ENCODE data around the gene GADD45B. TPM values are rescaled to one million over a fixed set of nuclear protein-coding genes. Genes with fewer than 3 reads are reported as not detected.

Gene GADD45B
- total RNA-seq, 1 experiment from 2014 or later = 56.2 TPM

DNA sequence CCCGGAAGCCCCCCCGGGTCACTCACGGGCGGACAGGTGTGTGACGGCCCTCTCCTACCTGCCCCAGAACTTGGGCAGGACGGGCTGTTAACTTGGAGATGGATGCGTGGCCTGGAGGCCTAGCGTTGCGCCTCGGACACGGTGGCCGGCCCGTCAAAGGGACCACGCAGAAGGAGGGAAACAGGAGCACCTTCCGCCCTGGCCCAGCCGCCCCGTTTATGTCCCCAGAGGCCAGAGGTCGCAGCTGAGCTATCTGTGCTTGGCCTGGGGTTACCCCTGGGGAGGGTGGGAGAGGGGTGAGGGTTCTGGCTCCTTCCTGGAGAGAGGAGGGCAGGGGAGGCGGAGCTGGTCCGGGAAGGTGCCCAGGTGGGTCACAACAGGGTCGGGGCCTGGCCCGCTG is 35.6 kb downstream of the GADD45B start:
- CTCF ChIA-PET = interaction anchor here (0.6 kb wide), 2 partner anchors 13 to 107 kb away, joined by 3 to 4 read pairs; no protein-coding TSS in a partner anchor
- DNase-seq (ENCODE audit: low read depth, low spot score) = no peak
- BruUV-seq (replicated peaks) = no TSS peak
- Histone ChIP-seq H3K9me3 (ENCODE audit: control insufficient read depth, insufficient read depth, low read depth, low read length) (no peaks in the 10 kb centered on the region), H3K36me3 (ENCODE audit: control insufficient read depth, insufficient read depth, low read length) (no peaks in the 10 kb centered on the region), H3K27me3 (ENCODE audit: control insufficient read depth, insufficient read depth, low read length) (no peaks in the 10 kb centered on the region), H3K27ac (ENCODE audit: low read length) (no peak overlapping the region), H3K4me3 (ENCODE audit: low read depth in 2 of 2, low read length in 2 of 2) (no peak overlapping the region), H3K4me1 (ENCODE audit: control insufficient read depth, insufficient read depth, low read length) (peaks cover 3% of the 10 kb centered on the region; the same call in 1 of the 2 replicates)
- TF ChIP-seq SIN3A (IDR thresholded peaks at IDR 0.05; ENCODE audit: borderline replicate concordance, insufficient read depth, low read depth, low read length) = no peak
- TF ChIP-seq, protein P1, sequence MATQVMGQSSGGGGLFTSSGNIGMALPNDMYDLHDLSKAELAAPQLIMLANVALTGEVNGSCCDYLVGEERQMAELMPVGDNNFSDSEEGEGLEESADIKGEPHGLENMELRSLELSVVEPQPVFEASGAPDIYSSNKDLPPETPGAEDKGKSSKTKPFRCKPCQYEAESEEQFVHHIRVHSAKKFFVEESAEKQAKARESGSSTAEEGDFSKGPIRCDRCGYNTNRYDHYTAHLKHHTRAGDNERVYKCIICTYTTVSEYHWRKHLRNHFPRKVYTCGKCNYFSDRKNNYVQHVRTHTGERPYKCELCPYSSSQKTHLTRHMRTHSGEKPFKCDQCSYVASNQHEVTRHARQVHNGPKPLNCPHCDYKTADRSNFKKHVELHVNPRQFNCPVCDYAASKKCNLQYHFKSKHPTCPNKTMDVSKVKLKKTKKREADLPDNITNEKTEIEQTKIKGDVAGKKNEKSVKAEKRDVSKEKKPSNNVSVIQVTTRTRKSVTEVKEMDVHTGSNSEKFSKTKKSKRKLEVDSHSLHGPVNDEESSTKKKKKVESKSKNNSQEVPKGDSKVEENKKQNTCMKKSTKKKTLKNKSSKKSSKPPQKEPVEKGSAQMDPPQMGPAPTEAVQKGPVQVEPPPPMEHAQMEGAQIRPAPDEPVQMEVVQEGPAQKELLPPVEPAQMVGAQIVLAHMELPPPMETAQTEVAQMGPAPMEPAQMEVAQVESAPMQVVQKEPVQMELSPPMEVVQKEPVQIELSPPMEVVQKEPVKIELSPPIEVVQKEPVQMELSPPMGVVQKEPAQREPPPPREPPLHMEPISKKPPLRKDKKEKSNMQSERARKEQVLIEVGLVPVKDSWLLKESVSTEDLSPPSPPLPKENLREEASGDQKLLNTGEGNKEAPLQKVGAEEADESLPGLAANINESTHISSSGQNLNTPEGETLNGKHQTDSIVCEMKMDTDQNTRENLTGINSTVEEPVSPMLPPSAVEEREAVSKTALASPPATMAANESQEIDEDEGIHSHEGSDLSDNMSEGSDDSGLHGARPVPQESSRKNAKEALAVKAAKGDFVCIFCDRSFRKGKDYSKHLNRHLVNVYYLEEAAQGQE (IDR thresholded peaks at IDR 0.05; ENCODE audit: insufficient read depth in 1 of 2, low read depth in 2 of 2, low read length in 1 of 2) = no peak
- TF ChIP-seq, protein P2, sequence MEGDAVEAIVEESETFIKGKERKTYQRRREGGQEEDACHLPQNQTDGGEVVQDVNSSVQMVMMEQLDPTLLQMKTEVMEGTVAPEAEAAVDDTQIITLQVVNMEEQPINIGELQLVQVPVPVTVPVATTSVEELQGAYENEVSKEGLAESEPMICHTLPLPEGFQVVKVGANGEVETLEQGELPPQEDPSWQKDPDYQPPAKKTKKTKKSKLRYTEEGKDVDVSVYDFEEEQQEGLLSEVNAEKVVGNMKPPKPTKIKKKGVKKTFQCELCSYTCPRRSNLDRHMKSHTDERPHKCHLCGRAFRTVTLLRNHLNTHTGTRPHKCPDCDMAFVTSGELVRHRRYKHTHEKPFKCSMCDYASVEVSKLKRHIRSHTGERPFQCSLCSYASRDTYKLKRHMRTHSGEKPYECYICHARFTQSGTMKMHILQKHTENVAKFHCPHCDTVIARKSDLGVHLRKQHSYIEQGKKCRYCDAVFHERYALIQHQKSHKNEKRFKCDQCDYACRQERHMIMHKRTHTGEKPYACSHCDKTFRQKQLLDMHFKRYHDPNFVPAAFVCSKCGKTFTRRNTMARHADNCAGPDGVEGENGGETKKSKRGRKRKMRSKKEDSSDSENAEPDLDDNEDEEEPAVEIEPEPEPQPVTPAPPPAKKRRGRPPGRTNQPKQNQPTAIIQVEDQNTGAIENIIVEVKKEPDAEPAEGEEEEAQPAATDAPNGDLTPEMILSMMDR (IDR thresholded peaks at IDR 0.05) = no peak
- TF ChIP-seq TCF7L2 (IDR thresholded peaks at IDR 0.05; ENCODE audit: low read depth, low read length) = no peak
- TF ChIP-seq POLR2AphosphoS5 (IDR thresholded peaks at IDR 0.05; ENCODE audit: low read depth, low read length) = no peak
- intact Hi-C loops (cut with micrococcal nuclease; ENCODE audit: unreplicated experiment) = no loop called here
- in situ Hi-C loops (cut with HindIII; ENCODE audit: low pct_unique_long_range_greater_than_20kb, low sequenced_read_pairs) = no loop called here
- no peak for ATAC-seq
- POLR2A ChIA-PET = no interaction called here

DNA sequence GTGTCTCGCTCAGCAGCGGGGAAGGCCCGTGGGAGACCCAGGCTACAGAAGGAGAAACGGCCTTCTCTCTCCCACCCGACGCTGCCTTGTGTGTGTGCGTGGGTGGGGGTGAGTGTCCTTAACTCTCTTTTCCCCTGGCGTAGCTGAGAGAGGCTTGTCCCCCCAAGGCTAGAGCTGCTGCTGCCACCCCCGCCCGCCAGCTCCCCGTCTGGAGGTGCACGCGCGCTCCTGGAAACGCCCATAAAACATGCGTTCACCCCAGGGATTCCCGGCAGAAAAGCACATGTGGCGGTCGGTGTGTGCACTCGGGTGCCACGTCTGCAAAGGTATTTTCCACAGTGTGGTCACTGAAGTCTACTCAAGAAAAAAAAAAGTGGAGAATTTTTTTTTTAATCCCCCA is 36.1 kb downstream of the GADD45B start:
- DNase-seq (ENCODE audit: low read depth, low spot score) = no peak
- POLR2A ChIA-PET = no interaction called here
- no TSS peak for BruUV-seq (replicated peaks)
- no peaks in the 10 kb centered on the region for H3K9me3 ChIP-seq (ENCODE audit: control insufficient read depth, insufficient read depth, low read depth, low read length)
- no peak overlapping the region for H3K4me3 ChIP-seq (ENCODE audit: low read depth in 2 of 2, low read length in 2 of 2)
- peaks cover 1% of the 10 kb centered on the region; the same call in 1 of the 2 replicates for H3K4me1 ChIP-seq (ENCODE audit: control insufficient read depth, insufficient read depth, low read length)
- intact Hi-C loops (cut with micrococcal nuclease; ENCODE audit: unreplicated experiment) (no loop called here), in situ Hi-C loops (cut with HindIII; ENCODE audit: low pct_unique_long_range_greater_than_20kb, low sequenced_read_pairs) (no loop called here)
- ATAC-seq = no peak
- H3K27ac ChIP-seq (ENCODE audit: low read length) = no peak overlapping the region
- no peak for TF ChIP-seq SIN3A (IDR thresholded peaks at IDR 0.05; ENCODE audit: borderline replicate concordance, insufficient read depth, low read depth, low read length)
- TF ChIP-seq, protein P2 (IDR thresholded peaks at IDR 0.05) = no peak
- TF ChIP-seq TCF7L2 (IDR thresholded peaks at IDR 0.05; ENCODE audit: low read depth, low read length) = no peak
- no peak for TF ChIP-seq POLR2AphosphoS5 (IDR thresholded peaks at IDR 0.05; ENCODE audit: low read depth, low read length)
- TF ChIP-seq, protein P1 (IDR thresholded peaks at IDR 0.05; ENCODE audit: insufficient read depth in 1 of 2, low read depth in 2 of 2, low read length in 1 of 2) = no peak
- CTCF ChIA-PET = interaction anchor here (0.6 kb wide), 2 partner anchors 14 to 107 kb away, joined by 3 to 4 read pairs; no protein-coding TSS in a partner anchor
- H3K36me3 ChIP-seq (ENCODE audit: control insufficient read depth, insufficient read depth, low read length) = no peaks in the 10 kb centered on the region
- H3K27me3 ChIP-seq (ENCODE audit: control insufficient read depth, insufficient read depth, low read length) = no peaks in the 10 kb centered on the region

Data from Panc1 (cell line).